Tibial nerve (tissue), 4 donors: ENCODE results near the gene SCN2A.

Source experiments
- EP300 ChIP-seq, 2 donors: sonication (generic); formaldehyde crosslinking; IDR thresholded peaks; one replicate each; pipeline ENCODE4 v1.6.1; 2017; ENCODE audit warnings: antibody characterized with exemption in 2 of 2, mild to moderate bottlenecking in 1 of 2
- POLR2A ChIP-seq, 2 donors: fragments of 450-650 bp; IDR thresholded peaks; one replicate each; pipeline ENCODE4 v1.6.1; 2017; ENCODE audit warnings: antibody characterized with exemption in 2 of 2, mild to moderate bottlenecking in 2 of 2, moderate library complexity in 2 of 2
- TF ChIP-seq, protein P1 (sequence below), 5 experiments: fragments of 200-600 bp in 3 of 5; fragments of 450-650 bp in 2 of 5; sonication (generic) in 3 of 5; IDR thresholded peaks; one replicate each; pipeline ENCODE4 v1.5.1; 2016 to 2019; ENCODE audit warnings: antibody characterized with exemption in 5 of 5, mild to moderate bottlenecking in 3 of 5, moderate library complexity in 2 of 5

DNA sequence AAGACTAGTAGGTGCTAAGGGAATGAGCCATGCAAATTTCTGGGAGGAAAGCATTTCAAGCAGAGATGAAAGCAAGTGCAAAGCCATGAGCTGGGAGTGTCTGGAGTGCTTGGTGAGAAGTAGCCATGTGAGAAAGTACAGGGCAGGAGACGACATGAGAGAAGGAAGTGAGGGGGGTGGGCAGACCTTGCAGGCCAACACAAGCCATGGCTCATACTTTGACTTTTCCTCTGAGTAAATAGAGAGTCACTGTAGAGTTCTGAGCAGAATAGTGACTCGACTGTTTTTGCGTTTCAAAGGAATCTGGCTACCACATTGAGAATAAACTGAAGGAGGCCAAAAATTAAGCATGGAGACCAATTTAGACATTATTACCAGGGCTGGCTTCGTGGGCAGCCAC lies 42.2 kb downstream of the SCN2A start:
- TF ChIP-seq EP300 (IDR thresholded peaks at IDR 0.05) (no peak), POLR2A (IDR thresholded peaks at IDR 0.05) (no peak)
- TF ChIP-seq, protein P1, sequence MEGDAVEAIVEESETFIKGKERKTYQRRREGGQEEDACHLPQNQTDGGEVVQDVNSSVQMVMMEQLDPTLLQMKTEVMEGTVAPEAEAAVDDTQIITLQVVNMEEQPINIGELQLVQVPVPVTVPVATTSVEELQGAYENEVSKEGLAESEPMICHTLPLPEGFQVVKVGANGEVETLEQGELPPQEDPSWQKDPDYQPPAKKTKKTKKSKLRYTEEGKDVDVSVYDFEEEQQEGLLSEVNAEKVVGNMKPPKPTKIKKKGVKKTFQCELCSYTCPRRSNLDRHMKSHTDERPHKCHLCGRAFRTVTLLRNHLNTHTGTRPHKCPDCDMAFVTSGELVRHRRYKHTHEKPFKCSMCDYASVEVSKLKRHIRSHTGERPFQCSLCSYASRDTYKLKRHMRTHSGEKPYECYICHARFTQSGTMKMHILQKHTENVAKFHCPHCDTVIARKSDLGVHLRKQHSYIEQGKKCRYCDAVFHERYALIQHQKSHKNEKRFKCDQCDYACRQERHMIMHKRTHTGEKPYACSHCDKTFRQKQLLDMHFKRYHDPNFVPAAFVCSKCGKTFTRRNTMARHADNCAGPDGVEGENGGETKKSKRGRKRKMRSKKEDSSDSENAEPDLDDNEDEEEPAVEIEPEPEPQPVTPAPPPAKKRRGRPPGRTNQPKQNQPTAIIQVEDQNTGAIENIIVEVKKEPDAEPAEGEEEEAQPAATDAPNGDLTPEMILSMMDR (IDR thresholded peaks at IDR 0.05) = no peak
